HG03571 (cell line): ENCODE results near the gene TMOD2.
A peak's percentile ranks its signal among the peaks of the same experiment; 100 is the strongest.

Source experiments
- ATAC-seq: cut with Tn5 transposase; IDR thresholded peaks from one replicate; pipeline ENCODE4 v1.9.1; 2021; ENCODE audit not compliant: unreplicated experiment

TMOD2 gene

DNA sequence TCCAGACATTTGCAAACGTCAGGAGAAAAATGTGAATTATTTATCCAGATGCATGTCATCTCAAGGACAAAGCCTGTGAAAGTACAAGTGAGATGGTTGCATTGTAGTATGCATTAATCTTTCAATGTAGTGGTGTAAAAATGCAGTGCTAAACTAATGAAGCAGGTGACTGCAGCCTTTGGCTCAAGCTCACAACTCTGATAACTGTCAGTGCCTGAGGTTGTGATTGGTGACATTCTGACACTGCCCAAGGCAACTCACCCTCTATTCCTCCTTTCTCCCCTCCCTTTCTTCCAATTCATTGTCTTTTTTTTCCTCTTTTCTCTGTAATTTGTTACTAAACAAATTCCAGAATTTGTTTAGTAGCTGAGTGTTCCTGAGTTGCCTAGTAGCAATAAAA is 58.1 kb downstream of the TMOD2 start:
- ATAC-seq, result no peak

DNA sequence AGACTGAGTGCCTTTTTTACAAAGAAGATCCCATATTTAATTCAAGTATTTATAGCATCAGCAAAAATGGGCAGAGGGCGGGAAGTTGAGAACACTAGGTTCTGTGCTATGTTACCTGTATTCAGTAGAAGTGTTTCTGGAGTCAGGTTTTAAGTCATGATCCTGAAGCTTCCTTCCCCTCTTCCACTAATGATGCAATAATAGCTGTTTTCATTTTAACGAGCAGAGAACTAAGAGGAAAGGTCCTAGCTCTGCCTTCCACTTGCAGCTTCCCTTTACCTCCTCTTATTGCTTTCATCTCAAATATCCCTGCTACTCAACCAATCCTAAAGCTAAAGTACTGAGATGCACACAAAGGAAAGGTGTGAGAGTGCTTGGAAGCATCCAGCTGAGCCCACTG is 61.2 kb downstream of the TMOD2 start:
- ATAC-seq, result no peak

DNA sequence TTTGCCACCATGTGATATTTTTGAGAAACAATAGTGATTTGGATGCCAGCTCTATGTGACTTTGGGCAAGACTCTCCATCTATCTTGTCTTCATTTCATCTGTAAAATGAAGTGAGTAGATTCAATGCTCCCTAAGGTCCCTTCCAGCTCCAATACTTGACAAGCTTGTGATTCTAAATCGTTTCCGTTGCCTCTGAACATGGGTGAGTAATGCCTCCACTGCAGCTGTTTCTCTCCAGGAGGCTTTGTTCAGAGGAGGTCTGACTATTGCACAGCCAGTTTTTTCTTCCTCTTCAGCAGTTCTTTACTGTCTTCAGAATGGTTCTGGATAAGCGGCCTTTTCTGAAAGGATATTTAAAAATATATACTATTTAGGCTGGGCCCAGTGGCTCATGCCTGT is 63.2 kb downstream of the TMOD2 start:
- ATAC-seq, result no peak

DNA sequence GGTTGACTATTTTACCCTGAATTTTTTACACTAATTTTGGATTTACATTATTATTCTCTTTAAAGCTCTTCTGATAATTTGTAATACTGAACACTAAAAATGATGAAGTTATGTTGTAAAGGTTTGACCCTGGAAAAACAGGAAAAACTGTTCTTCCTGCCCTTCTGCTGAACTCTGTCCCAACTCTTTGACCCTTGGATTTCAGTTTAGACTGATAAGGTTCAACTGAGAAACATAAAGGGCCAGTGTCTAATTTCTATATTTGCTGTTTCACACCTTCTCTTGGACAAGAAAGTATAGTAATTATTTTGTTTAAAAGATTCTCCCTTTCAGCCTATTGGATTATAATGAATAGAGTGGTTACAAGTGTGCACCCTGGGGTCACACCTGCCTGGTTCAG is 65.2 kb downstream of the TMOD2 start:
- ATAC-seq, result no peak

DNA sequence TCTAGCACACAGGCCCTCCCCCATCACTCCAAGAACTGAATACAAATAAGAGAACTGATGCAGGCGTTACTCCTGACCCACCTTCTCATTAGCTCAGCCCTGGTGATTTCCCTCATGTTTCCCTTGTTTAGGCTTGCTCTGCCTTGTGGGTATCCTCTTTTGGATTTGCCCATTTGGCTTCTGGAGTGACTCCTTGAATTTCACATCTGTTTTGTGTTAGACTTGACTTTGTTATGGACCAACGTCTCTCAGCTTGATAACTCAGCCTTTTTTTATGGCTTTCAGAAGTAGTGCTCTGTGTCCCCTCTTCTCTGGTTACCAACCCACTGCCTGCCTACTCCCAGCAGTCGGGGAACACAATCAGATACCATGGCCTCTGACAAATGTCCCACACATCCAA is 66.8 kb downstream of the TMOD2 start:
- no peak for ATAC-seq

DNA sequence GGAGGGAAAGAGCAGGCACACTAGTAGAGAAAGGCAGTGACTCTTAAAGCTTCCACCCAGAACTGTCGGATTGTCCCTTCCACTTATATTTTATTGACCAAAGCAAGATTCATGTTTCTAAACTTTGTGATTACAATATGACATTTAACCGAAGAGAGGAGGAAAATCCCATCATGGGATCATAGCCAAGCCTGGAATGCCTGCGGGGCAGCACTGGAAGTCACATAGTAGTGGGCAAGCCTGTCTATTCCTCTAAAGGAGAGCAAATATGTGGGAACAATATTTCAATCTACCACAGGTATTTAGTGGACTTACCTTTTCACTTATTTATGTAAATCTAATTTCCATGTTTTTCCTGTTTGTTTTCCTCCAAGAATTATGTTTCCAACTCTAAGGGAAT is 74.3 kb downstream of the TMOD2 start:
- ATAC-seq, result no peak

DNA sequence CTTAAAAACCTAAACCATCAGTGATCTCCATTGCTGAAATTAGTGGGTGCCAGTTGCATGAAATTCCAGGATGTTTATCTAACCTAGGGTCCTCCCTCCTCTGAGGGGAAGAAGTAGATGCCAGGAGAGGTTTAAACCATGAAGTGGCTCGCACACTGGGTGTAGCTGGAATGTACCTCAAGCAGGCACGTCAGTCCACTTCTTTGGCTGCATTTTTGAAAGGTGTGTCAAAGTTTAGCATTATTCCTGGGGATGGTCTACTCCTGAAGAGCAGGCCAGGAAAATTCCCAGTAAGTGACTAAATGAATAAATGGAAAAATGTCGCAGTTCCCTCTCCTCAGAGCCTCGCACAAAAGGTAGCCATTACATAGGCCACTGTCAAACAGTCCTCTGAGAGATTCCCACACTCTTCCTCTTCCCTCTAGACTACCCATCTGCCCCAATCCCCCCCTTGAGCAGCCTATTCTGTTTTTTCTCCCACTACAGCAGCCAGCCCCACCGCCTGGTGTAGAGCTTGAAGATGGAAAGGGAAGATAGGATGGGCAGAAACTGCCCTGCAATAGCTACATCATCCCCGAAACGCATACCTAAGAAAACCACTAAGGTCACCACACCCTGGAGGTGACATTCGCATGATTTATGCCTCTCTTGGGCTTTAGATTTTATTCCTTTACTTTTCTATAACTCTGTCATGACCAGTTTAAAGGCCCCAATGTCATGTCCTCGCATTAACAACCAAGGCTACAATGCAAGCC is 77.4 kb downstream of the TMOD2 start:
- no peak for ATAC-seq

DNA sequence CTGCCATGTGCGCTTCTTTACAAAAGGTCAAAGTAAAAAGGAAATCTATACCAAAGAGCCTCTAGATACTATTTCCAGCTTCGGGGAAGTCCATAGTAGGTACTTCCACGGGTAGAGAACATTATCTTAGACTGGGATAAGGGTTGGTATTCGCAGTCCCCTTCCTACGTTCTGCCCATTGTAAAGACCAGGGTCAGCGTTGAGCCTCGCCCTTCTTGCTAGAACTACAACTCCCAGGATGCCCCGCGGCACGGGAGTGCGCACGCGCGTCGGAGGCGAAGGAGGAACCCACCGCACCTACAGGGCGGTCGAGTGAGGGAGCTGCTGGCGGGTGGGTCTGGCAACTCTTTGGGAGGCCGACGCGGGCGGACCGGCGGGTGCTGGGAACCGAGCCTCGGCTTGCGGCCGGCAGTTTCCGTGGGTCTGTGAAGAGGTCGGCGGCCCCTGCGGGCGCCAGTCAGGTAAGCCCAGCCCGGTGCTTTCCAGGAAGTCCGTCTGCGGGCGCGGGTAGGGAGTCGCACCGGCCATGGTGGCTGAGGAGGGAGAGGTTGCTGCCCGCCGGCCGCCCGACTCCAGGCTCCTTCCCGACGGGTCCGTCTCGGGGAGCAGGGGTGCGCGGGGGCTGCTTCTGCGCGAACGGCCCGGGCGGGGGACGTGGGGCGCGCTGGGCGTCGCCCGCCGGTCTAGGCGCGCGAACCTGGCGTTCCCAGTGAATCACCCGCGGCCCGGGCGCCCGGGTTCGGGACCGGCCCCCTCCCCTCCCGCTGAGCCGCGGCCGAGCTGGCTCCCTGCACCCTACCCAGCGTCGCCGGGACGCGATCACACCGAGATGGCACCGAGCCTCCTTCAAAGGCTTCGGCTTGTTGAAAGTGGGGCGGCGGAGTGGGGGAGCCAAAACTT is 78.2 kb downstream of the TMOD2 start, which contains the start of gene TMOD3:
Gene TMOD3 (plus strand): TSS at position 278 of the 900 bp plus-strand sequence. CDS start 33,232 bp downstream, outside the sequence.
- ATAC-seq, result peak; percentile 85

DNA sequence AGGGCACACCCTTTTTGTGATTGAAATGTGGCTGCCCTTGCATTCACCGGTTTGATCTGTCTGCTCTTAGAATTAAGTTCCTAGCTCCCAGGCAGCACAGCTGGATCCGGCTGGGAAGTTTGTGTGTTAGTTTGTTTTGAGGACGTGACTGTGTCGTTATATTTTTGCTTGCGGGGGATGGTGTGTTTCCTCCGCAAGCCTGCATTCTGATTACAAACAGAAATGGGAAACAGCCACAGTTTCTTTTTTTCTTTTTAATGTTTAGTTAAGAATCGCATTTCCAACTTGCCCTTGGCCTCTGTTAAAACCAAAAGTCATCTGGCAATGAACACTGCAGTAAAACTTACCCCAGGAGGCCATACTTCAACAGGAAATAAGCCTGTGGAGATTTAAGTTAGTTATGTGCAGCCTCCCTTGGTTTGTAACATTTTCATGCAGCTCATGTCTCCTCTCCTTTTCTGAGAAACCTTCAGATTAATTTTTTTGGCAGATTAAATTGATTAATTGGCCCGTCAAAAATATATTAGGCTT is 78.9 kb downstream of the TMOD2 start:
- ATAC-seq, result peak; percentile 6

DNA sequence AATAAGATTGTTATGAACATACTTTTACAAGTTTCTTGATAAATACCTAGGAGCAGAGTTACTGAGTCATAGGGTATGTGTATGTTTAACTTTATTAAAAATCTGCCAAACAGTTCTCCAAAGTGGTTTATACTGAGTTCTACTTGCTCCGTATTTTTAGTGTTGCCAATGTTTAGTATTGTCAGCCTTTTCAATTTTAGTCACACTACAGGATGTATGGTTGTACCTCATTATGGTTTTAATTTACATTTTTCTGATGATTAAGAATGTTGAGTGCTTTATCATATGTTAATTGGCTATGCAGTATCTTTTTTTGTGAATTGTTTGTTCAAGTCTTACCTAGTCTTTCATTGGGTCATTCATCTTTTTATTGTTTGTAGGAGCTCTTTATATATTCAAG is 82.4 kb downstream of the TMOD2 start:
- no peak for ATAC-seq

DNA sequence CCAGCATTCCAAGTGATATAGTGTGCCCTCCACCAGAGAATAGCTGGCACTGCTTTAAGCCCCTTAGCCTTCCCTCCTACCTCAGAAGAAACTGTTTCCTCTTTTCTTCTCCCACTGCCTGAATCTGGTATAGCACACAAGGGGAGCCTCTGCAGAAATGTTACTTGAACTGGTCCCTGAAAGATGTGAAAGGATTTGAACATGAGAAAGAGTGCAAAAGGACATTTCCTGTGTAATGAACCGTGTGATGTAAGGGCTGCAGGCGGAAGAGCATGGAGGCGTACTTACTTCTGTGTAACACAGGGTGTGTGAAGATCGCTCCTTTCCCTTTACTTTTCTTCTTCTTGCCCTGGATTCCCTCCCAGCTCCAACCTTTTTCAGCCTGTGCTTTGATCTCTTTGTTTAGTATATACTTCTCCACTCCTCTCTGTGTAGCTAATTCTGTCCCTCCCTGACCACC is 86.4 kb downstream of the TMOD2 start:
- ATAC-seq, result peak; percentile 51

DNA sequence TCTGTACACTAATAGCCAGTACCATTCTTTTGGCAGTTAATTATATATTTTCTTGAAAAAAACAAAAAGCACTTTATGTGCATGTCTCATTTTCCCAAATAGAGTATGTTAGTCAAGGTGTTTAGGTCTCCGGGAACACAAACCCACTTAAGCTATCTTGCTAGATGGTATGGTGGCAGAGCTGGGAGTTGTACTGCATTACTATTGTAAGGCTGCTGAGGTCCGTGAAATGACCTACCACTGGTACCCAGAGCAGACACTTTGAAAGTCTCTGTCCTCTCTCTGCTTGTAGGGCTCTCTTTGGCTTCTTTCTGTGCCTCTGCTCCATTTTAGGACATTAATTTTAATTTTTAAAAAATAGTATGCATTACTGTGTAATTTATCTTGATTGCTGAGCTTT is 86.9 kb downstream of the TMOD2 start:
- no peak for ATAC-seq

DNA sequence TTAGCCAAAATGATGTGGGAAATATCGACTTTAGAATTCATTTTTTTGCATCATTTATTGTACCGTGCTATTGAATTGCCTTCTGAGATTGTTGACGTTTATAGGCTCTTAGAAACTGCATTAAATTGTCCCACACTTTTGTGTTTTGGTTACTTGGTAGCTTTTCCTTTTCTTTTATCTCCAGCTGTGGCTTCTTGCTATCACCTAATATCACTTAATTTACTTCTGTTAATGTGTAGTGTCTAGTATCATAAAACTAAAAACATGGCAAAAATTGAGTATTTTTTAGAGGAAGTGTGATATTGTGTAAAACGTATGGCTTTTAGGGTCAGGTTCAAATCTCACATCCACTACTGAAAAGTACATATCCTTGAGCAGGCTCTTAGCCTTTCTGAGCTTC is 89.3 kb downstream of the TMOD2 start:
- ATAC-seq, result no peak

DNA sequence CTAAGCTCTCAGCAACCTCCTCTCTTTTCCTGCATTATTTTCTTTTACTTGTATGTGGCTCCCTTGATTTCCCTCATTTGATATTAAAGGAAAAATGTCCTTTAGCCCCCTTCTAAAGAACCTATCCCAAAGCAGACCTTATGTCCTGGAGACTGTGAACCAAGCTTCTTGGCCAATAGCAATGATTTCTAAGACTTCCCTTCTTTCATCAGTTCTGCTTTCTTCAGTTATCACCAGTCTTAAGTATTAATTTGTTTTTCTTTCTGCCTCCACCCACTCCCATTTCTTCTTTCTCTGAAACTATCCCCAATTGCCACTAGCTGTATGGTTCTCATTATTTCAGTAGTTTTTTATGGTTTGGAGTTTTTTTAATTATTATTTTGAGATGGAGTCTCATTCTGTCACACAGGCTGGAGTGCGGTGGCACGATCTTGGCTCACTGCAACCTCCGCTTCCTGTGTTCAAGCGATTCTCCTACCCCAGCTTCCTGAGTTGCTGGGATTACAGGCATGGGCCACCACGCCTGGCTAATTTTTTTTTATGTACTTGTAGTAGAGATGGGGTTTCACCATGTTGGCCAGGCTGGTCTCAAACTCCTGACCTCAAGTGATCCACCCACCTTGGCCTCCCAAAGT is 90.1 kb downstream of the TMOD2 start:
- no peak for ATAC-seq

DNA sequence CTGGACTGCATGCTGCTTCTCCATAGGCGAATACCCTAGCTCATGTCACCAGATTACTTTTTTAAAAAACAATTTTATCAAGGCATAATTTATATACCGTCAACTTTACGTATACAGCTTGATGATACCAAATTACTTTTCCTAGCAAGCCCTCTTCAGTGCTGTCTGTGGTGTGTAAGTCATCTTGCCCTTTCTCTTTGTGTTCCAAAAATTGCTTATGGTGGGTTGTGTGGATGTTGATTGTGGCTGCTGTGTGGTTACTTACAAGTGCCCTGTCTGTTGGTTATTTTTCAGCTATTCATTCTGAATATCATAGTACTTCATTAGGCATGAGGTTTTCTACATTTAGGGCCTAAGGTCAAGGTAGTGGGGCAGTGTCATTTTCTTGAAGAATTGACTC is 90.9 kb downstream of the TMOD2 start:
- ATAC-seq, result no peak

DNA sequence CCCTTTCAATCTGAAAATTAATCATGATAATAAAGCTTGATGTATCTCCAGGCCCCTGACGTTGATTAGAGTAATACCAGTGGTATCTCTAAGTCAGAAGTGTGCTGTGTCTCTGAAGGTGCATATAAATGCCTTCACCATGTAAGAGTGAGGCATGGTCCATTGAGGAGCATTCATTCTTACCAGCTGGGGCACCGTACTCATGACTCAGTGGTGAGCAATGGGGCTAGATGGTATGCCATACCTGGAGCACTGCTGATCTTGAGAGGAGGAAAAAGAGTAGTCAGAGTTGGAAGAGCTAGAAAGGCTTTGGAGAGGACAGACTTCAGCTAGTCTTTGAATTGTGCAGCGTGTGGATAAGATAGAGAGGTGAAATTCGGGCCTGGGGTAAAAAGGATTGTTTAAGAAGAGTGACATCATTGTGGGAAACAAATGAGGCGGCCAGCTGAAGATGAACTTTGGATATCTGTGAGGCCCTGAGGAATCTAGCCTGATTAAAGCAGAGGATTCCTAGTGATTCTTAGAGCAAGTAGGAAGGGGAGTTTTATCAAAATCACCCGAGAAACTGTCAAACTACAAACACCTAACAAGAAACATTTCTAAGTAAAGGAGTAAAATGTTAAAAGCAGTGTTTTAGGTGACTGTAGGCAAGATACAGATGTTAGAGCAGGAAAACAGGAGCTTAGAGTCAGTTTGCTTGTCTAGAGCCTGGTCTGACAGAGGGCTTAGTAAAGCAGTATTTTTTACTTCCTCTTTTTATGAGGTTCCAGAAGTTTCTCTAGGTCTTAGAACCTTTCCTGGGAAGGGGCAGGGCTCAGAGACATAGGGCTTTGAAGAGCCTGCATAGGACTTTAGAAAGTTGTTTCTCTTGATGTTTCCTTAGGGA is 91.7 kb downstream of the TMOD2 start:
- no peak for ATAC-seq

DNA sequence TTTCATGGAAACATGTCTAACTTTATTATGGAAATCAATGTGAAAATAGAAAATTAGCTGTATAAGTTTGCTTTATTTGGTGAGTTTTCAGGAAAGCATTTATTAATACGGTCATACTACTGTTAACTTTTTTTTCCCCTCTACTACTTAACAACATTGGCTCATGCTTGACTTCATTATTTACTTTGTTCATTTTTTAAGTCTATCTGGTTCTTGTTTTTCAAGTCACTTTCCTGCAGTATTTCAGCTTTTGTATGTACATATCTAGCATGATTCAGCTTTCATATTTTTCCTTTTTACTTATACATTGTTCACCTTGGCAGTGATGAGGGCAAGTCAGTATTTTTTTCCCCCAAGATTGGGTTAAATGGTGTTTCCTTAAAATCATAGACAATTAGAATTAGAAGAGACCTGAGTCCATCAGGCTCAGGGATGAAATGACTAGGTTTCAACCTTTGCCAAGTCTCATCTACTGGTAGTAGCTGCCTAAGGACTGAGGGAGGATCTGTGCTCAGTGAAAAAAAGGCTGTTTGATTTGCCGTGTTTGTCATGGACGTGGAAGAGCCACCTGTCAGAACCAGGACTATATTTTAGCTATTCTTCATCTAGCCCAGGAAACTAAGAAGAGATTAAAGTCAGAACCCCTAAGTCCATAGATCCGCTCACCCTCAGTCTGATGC is 93.5 kb downstream of the TMOD2 start:
- no peak for ATAC-seq

DNA sequence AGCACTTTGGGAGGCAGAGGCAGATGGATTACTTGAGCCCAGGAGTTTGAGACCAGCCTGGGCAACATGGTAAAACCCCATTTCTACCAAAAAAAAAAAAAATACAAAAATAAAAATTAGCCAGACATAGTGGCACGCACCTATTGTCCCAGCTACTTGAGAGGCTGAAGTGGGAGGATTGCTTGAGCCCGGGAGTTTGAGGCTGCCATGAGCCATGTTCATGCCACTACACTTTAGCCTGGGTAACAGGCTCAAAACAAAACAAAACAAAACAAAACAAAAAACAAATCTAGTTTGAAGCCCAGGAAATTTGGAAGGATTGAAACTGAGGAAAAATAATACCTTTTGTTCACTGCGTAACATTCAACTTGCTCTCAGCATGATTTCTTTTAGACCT is 94.7 kb downstream of the TMOD2 start:
- ATAC-seq, result no peak

DNA sequence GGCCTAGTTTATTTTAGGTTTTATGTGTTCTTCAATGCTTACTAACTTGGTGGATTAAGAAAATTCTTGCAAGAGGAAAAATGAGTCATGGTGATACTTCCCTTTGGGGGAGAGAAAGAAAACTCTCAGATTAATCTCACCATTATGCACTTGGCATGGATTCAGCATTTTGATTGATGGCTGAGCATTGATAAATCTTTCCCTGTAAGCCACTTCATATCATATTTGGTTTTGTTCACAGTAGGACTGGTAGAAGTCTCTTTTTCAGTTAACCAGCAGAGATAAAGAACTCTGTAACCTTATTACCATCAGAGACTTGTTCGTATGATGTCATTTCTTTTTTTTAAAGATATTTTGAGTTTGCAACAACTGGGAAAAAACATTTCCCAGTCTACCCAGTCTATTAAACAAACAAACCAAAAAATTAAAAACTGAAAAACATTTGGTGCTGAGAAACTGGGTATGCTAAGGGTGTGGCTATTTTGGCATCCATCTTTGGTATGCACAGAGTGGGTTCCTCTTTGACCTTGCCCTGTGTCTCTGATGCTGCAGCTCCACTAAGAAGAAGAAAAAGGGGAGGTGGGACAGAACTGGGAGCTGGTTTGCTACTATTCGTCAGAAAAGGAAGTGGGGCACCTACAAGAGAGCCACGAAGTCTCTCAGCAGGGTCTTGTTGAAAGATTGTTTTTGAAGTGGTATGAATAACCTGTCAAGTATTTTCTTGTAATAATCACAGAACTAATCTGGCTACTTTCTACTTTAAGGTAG is 95.2 kb downstream of the TMOD2 start:
- no peak for ATAC-seq
